GM21360 (cell line): Measurements from ENCODE around the gene CCDC68.

ENCODE experiments used
- ATAC-seq: cut with Tn5 transposase; IDR thresholded peaks from one replicate; pipeline ENCODE4 v1.9.1; 2021; ENCODE audit warnings: mild to moderate bottlenecking, moderate library complexity; ENCODE audit not compliant: unreplicated experiment

The CCDC68 gene

GRCh38 chr18:54923339-54923956 lies 35.8 kb downstream of the CCDC68 start:
- ATAC-seq: no peak

- ATAC-seq: no peak
Measured at GRCh38 chr18:54919412-54919811, 39.8 kb downstream of the CCDC68 start.

- no peak for ATAC-seq
Measured at GRCh38 chr18:54918060-54918459, 41.2 kb downstream of the CCDC68 start.

- ATAC-seq: no peak
Measured at GRCh38 chr18:54916507-54916906, 42.8 kb downstream of the CCDC68 start.

- ATAC-seq: no peak
Measured at GRCh38 chr18:54914816-54915215, 44.4 kb downstream of the CCDC68 start.

GRCh38 chr18:54911551-54911950 lies 47.7 kb downstream of the CCDC68 start:
- ATAC-seq: no peak

GRCh38 chr18:54910161-54910919 lies 48.9 kb downstream of the CCDC68 start:
- no peak for ATAC-seq

- ATAC-seq: no peak
Measured at GRCh38 chr18:54909538-54909937, 49.7 kb downstream of the CCDC68 start.

- no peak for ATAC-seq
Measured at GRCh38 chr18:54906331-54907185, 52.7 kb downstream of the CCDC68 start.

- ATAC-seq: no peak
Measured at GRCh38 chr18:54905629-54906028, 53.6 kb downstream of the CCDC68 start.

- ATAC-seq: no peak
Measured at GRCh38 chr18:54904581-54904980, 54.7 kb downstream of the CCDC68 start.

- no peak for ATAC-seq
Measured at GRCh38 chr18:54900290-54900689, 59.0 kb downstream of the CCDC68 start.

GRCh38 chr18:54899500-54899899 lies 59.8 kb downstream of the CCDC68 start:
- ATAC-seq: no peak

- ATAC-seq: no peak
Measured at GRCh38 chr18:54888933-54889332, 70.3 kb downstream of the CCDC68 start.

GRCh38 chr18:54888378-54888777 lies 70.9 kb downstream of the CCDC68 start:
- no peak for ATAC-seq

GRCh38 chr18:54883816-54884604 lies 75.3 kb downstream of the CCDC68 start:
- ATAC-seq: no peak

- ATAC-seq: no peak
Measured at GRCh38 chr18:54882318-54882717, 76.9 kb downstream of the CCDC68 start.

- no peak for ATAC-seq
Measured at GRCh38 chr18:54881229-54881768, 78.0 kb downstream of the CCDC68 start.

GRCh38 chr18:54880395-54881105 lies 78.7 kb downstream of the CCDC68 start:
- no peak for ATAC-seq

GRCh38 chr18:54879691-54880090 lies 79.6 kb downstream of the CCDC68 start:
- no peak for ATAC-seq
